ENCODE results near the gene PLEKHN1.

GRCh38 chr1:1014799-1015681 lies 48.8 kb downstream of the PLEKHN1 start:
- TF ChIP-seq EZH2 (IDR thresholded peaks at IDR 0.05) (no peak), POLR2AphosphoS5 (IDR thresholded peaks at IDR 0.05; ENCODE audit: borderline replicate concordance, low read depth, low read length) (no peak)

All from SK-N-MC (cell line).